MG63 (cell line): ENCODE results near the gene TNFRSF1B. TPM values are rescaled to one million over a fixed set of nuclear protein-coding genes. Genes with fewer than 3 reads are reported as not detected.

Experiments
- DNase-seq: peaks from one replicate; pipeline ENCODE4 v3.0.0-alpha.2; 2020
- H3K27me3 ChIP-seq: fragments of 250-450 bp; sonication (Bioruptor Pico); 2 replicates; pipeline ENCODE4 v1.5.1; 2020; ENCODE audit warnings: mild to moderate bottlenecking, moderate library complexity
- H3K36me3 ChIP-seq: fragments of 250-450 bp; sonication (Bioruptor Pico); 2 replicates; pipeline ENCODE4 v1.5.1; 2020; ENCODE audit warnings: mild to moderate bottlenecking, moderate library complexity
- H3K4me3 ChIP-seq: fragments of 250-450 bp; sonication (Bioruptor Pico); 2 replicates; pipeline ENCODE4 v1.5.1; 2020; ENCODE audit warnings: mild to moderate bottlenecking, moderate library complexity
- H3K9me3 ChIP-seq: fragments of 250-450 bp; sonication (Bioruptor Pico); 2 replicates; pipeline ENCODE4 v1.5.1; 2020; ENCODE audit warnings: mild to moderate bottlenecking, moderate library complexity
- total RNA-seq: library from RNA; depleted of rRNA; stranded (reverse); fragments of >200 nt; shearing (Covaris generic); gene quantifications from 2 replicates; pipeline ENCODE4 v1.2.3, GENCODE V29; 2014; ENCODE audit warnings: low replicate concordance

The TNFRSF1B gene
- total RNA-seq, 1 experiment from 2014 or later = 3.9 TPM

- no peak overlapping the region for H3K4me3 ChIP-seq
- no peaks in the 10 kb centered on the region for H3K36me3 ChIP-seq
- peak; percentile 77 for DNase-seq
- no peaks in the 10 kb centered on the region for H3K9me3 ChIP-seq
- H3K27me3 ChIP-seq = no peaks in the 10 kb centered on the region
Observed at GRCh38 chr1:12177999-12178441, 11.2 kb downstream of the TNFRSF1B start.

DNA sequence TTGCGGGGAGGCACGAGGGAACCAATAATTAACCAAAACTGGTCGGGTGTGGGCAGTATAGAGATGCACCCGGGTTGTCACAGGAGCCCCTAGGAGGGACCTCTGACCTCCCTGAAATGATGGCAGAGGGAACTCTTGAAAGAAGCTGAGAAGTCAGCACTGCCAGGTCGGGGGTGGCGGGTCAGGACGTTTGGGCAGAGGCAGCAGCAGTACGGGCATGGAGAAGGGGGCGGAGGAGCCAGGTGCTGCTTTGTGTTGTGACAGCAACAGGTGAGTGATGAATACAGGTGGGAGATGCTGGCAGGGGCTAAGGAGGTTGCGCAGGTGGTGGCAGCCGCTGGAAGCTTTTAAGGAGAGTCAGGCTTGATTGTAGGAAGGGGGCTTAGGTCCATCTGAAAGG is 11.7 kb downstream of the TNFRSF1B start:
- Histone ChIP-seq H3K4me3 (no peak overlapping the region), H3K36me3 (no peaks in the 10 kb centered on the region), H3K27me3 (no peaks in the 10 kb centered on the region), H3K9me3 (no peaks in the 10 kb centered on the region)
- no peak for DNase-seq

DNA sequence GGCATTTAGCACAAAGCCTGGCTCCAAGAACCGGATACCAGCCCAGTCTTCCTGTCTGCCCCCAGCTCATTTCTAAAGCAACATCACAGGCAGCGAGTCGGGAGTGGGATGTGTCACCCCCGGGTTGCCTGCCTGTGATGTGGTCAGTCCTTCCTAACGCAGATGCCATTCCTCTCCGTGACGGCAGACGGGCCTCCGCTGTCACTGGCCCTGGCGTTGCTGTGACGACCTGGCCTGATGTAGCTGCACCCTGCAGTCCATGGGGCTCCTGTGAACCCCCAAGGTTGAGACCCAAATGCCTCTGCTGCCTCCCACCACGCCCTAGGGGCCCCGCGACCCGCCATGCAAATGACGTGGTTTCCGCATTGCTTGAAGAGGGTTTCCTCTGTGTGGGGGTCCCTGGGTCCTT is 12.3 kb downstream of the TNFRSF1B start:
- Histone ChIP-seq H3K4me3 (no peak overlapping the region), H3K36me3 (no peaks in the 10 kb centered on the region), H3K27me3 (no peaks in the 10 kb centered on the region), H3K9me3 (no peaks in the 10 kb centered on the region)
- DNase-seq = no peak

DNA sequence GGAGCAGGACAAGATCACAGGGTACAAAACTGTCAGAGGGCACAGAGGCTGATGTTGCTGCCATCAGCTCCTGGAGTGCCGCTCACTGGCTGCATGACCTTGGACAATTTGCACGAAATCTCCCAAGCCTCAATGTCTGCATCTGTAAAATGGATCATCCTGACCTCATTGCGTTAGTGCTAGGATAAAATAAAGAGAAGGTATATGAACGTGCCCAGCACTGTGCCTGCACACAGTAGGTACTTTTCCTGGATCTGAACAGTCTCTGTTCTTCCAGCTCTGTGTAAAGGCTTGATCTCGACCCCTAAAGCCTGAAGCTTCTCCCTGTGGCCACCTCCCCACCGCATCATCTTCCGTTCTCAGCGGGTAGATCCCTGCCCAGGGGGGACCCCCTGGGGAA is 12.9 kb downstream of the TNFRSF1B start:
- Histone ChIP-seq H3K36me3 (no peaks in the 10 kb centered on the region), H3K9me3 (no peaks in the 10 kb centered on the region), H3K4me3 (no peak overlapping the region), H3K27me3 (no peaks in the 10 kb centered on the region)
- DNase-seq = no peak

DNA sequence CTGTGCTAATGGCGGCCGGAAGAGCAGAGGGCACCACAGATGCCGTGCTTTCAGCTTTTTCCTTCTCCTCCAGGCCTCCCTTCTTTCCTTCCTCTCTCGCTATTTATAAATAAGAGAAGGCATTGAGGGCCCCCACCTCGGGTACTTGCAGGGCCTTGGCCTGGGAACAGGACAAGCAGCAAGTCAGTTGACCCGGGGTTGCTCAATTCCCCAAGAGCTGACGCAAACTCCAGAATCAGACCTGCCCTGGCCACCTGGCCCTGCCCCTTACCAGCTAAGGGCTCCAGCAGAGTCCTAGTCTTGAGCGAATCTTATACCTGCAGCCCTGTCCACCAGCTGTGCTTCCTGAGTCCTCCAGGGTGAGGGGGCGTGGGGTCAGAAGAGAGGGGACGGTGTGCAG is 13.5 kb downstream of the TNFRSF1B start:
- Histone ChIP-seq H3K4me3 (no peak overlapping the region), H3K27me3 (no peaks in the 10 kb centered on the region), H3K36me3 (no peaks in the 10 kb centered on the region), H3K9me3 (no peaks in the 10 kb centered on the region)
- DNase-seq = no peak

DNA sequence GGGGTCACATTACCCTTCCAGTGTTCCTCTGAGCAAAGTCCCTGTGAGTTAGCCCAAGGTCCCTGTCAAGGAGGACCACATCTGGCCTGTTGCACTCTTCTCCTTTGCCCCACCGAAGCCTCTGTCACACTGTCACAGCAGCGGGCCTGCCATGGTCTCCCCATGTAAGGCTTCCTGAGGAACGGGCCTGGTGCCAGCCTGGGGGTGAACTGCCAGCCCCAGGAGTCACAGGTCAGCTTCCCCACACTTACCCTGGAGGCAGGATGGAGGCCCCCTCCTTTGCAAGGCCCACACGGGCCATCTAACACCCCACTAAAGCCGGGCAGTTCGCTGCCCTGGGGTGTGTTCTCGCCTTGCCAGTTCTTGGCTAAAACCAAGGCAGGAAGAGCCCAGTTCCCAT is 14.1 kb downstream of the TNFRSF1B start:
- H3K27me3 ChIP-seq = no peaks in the 10 kb centered on the region
- no peaks in the 10 kb centered on the region for H3K36me3 ChIP-seq
- no peak overlapping the region for H3K4me3 ChIP-seq
- no peaks in the 10 kb centered on the region for H3K9me3 ChIP-seq
- DNase-seq = no peak

DNA sequence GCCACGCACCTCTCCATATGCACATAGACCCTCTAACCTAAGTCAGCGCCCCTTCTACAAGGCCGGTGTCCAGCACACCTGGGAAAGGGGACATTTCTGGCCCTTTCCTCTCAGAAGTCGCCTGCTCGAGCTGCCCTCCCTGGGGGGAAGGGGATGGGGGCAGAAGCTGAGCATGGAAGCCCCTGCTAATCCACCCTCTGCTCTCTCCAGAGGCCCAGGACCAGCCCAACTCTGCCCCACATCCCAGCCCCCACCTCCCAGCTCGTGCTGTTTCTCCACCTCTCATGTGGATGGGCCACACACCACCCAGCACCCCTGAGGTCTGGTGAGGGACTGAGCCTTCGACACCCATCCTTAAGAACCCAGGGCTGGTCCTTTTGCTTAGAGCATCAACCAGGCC is 14.8 kb downstream of the TNFRSF1B start:
- H3K27me3 ChIP-seq = no peaks in the 10 kb centered on the region
- H3K9me3 ChIP-seq = no peaks in the 10 kb centered on the region
- no peak for DNase-seq
- H3K4me3 ChIP-seq = no peak overlapping the region
- no peaks in the 10 kb centered on the region for H3K36me3 ChIP-seq

- no peak for DNase-seq
Observed at GRCh38 chr1:12182410-12182984, 15.7 kb downstream of the TNFRSF1B start.

DNA sequence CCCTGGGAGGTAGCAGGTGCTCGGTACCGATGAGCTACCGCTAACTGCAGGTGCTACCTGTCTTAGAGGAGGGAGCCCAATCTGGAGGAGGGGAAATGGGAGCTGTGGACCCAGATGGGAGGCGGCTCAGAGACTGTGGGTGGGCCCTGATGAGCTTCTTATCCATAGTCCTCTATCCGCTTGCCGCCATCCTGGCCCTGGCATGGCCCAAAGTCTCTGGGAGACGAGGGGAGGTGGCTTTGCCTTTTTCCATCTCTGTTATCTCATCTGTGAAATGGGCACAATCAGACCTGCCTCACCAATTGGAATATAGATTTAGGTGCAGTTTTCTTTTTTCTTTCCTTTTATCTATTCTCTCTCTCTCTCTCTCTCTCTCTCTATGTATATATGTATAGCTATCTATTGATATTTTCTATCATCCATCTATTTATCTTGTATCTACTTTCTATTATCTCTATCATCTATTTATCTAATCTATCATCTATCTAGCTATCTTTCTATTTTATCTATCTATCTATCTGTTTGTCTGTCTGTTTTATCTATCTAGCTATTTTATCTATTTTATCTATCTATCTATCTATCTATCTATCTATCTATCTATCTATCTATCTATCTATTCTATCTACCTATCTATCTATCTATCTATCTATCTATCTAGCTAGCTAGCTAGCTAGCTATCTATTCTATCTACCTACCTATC is 16.5 kb downstream of the TNFRSF1B start:
- DNase-seq = no peak
- Histone ChIP-seq H3K4me3 (no peak overlapping the region), H3K27me3 (no peaks in the 10 kb centered on the region), H3K36me3 (no peaks in the 10 kb centered on the region), H3K9me3 (no peaks in the 10 kb centered on the region)

More at GRCh38 chr1:12182410-12182984, 15.7 kb downstream of the TNFRSF1B start:
- Histone ChIP-seq H3K36me3 (no peaks in the 10 kb centered on the region), H3K4me3 (no peak overlapping the region), H3K9me3 (no peaks in the 10 kb centered on the region), H3K27me3 (no peaks in the 10 kb centered on the region)

- H3K9me3 ChIP-seq = no peaks in the 10 kb centered on the region
- no peaks in the 10 kb centered on the region for H3K27me3 ChIP-seq
- DNase-seq = peak; percentile 81
- H3K36me3 ChIP-seq = no peaks in the 10 kb centered on the region
- H3K4me3 ChIP-seq = no peak overlapping the region
Observed at GRCh38 chr1:12184008-12184681, 17.4 kb downstream of the TNFRSF1B start.

- H3K36me3 ChIP-seq = no peaks in the 10 kb centered on the region
- H3K27me3 ChIP-seq = no peaks in the 10 kb centered on the region
- no peaks in the 10 kb centered on the region for H3K9me3 ChIP-seq
- no peak for DNase-seq
- no peak overlapping the region for H3K4me3 ChIP-seq
Observed at GRCh38 chr1:12185036-12185917, 18.5 kb downstream of the TNFRSF1B start.

DNA sequence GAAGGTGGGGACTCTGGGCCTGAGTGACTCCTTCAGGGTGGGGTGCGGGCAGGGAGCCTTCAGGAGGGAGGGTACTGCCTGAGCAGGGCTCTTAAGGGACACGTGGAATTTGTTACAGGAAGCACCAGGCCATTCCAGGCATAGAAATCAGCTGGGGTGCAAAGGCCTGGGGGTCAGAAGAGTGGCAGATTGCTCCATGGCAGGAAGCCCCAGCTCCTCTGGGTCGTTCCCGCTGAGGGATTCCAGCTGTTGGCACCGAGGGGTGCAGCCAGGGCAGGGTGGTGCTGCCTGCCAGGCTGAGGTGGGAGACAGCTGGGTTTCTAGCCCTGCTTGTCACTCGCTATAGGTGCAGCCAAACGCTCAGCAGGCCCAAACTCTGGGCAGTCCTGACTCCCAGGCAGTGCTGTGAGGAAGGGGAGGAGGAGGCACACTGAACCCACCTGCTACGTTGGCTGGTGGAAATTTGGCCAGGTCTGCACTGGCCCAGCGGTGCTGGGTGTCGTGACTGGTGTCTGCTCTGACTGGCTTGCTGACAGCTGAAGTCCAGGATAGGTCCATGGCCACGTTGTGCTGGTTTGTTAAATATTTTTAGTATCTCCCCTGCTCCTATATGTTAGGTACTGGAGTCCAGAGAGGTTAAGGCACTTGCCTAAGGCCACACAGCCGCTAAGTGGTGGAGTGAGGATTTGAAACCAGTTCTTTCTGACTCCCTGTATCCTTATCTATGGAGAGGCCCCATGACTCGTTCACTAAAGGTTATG is 19.3 kb downstream of the TNFRSF1B start:
- H3K9me3 ChIP-seq = no peaks in the 10 kb centered on the region
- H3K4me3 ChIP-seq = no peak overlapping the region
- no peaks in the 10 kb centered on the region for H3K27me3 ChIP-seq
- DNase-seq = peak; percentile 39
- H3K36me3 ChIP-seq = no peaks in the 10 kb centered on the region

GRCh38 chr1:12186679-12186985 is 19.8 kb downstream of the TNFRSF1B start:
- H3K27me3 ChIP-seq = no peaks in the 10 kb centered on the region
- H3K4me3 ChIP-seq = no peak overlapping the region
- DNase-seq = no peak
- H3K9me3 ChIP-seq = no peaks in the 10 kb centered on the region
- no peaks in the 10 kb centered on the region for H3K36me3 ChIP-seq

GRCh38 chr1:12188115-12188514 is 21.3 kb downstream of the TNFRSF1B start:
- Histone ChIP-seq H3K9me3 (no peaks in the 10 kb centered on the region), H3K27me3 (no peaks in the 10 kb centered on the region), H3K4me3 (no peak overlapping the region), H3K36me3 (no peaks in the 10 kb centered on the region)
- DNase-seq = no peak

DNA sequence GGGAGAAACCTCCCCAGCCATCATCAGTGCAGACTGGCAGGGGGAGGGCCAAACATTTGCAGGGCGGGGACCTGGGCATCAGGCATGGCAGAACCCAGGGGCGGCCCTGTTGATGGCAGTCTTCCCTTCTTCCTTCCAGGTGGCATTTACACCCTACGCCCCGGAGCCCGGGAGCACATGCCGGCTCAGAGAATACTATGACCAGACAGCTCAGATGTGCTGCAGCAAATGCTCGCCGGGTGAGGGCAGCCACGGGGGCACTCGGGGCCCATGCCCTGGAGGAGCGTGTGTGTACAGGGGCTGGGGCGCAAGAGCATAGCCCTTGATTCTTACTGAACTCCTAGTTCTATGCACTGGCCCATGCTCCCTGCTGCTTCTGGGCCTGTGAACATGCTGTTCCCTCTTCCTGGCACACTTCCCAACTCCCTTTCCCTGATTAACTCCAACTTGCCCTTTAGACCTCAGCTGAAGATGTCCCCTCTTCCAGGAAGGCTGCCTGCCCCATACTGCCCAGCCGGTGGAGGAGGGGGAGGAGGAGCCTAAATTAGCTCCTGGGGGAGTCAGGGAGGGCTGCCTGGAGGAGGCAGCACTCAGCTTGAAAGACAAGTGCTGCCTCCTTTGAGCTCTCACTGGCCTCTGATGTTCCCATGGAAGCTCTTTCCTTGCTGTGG is 22.0 kb downstream of the TNFRSF1B start:
- Histone ChIP-seq H3K36me3 (no peaks in the 10 kb centered on the region), H3K27me3 (no peaks in the 10 kb centered on the region), H3K9me3 (no peaks in the 10 kb centered on the region), H3K4me3 (no peak overlapping the region)
- DNase-seq = no peak

DNA sequence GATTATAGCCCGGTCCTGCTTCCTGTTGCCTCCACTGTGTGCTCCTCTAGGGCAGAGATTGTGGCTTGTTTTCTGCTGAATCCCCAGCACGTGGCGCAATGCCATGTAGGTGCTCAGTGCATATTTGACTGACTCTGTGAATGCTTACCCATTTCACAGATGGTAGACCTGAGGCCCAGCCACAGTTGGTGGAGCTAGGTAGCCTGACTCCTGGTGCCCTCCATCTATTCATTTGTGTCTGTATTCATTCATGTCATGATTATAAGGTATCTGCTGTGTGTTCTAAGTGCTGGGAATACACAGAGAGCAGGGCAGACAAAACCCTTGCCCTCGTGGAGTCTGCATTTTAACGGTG is 22.5 kb downstream of the TNFRSF1B start:
- H3K4me3 ChIP-seq = no peak overlapping the region
- DNase-seq = no peak
- H3K36me3 ChIP-seq = no peaks in the 10 kb centered on the region
- H3K27me3 ChIP-seq = no peaks in the 10 kb centered on the region
- no peaks in the 10 kb centered on the region for H3K9me3 ChIP-seq
